Stomach (tissue), 4 donors: ENCODE measurements around the gene SNRNP70.

Experiments
- EP300 ChIP-seq: sonication (generic); formaldehyde crosslinking; IDR thresholded peaks from one replicate; pipeline ENCODE4 v1.6.1; 2017; ENCODE audit warnings: antibody characterized with exemption
- POLR2A ChIP-seq, 4 donors: fragments of 450-650 bp; IDR thresholded peaks; one replicate each; pipeline ENCODE4 v1.6.1; 2016; ENCODE audit warnings: antibody characterized with exemption in 4 of 4, control low read depth in 2 of 4, mild to moderate bottlenecking in 1 of 4, moderate library complexity in 1 of 4

- TF ChIP-seq EP300 (no peak), POLR2A (IDR thresholded peaks at IDR 0.05) (no peak)
These were observed 21.1 kb upstream of the SNRNP70 start for GRCh38 chr19:49064029-49064629.
